HCT116 (cell line): ENCODE data around the gene MYOZ2. TPM values are rescaled to one million over a fixed set of nuclear protein-coding genes. Genes with fewer than 3 reads are reported as not detected.
A peak's percentile ranks its signal among the peaks of the same experiment; 100 is the strongest.

Source experiments
- ATAC-seq: fragments of 200-7000 bp; cut with Tn5 transposase; 2 replicates; pipeline ENCODE4 v1.9.1; 2020; ENCODE audit warnings: mild to moderate bottlenecking, moderate library complexity
- BruUV-seq: library from RNA; stranded (reverse); fragments of 400-500 nt; replicated peaks from 2 replicates; lab custom pipeline; 2021; lab: Mats Ljungman, UMichigan
- CTCF ChIA-PET: fragments of 300-600 bp; sonication (Branson Sonifier 250); formaldehyde crosslinking; loops from one replicate; lab custom pipeline; 2021; ENCODE audit warnings: antibody characterized with exemption; lab: Charles Lee
- POLR2A ChIA-PET: fragments of 300-600, 350-600 bp; sonication (Branson Sonifier 250); formaldehyde crosslinking; loops from one replicate; lab custom pipeline; 2021; ENCODE audit warnings: antibody characterized with exemption; lab: Charles Lee
- RAD21 ChIA-PET, 2 experiments: fragments of 300-600 bp; sonication (Branson Sonifier 250); formaldehyde crosslinking; loops; one replicate each; lab custom pipeline; 2023; ENCODE audit warnings: low total read pairs in 2 of 2; ENCODE audit not compliant: uncharacterized antibody in 2 of 2, unreplicated experiment in 2 of 2, low non-redundant PET in 1 of 2; lab: Charles Lee
- DNase-seq: peaks from one replicate; pipeline ENCODE4 v3.0.0-alpha.2; 2010; ENCODE audit warnings: low read depth, low spot score
- H2AFZ ChIP-seq: fragments of 200-600 bp; shearing (Covaris generic), sonication (generic); 2 replicates; pipeline ENCODE4 v1.6.1; 2017; ENCODE audit warnings: low read depth, mixed run types, mixed read lengths, antibody characterized with exemption, low read length; ENCODE audit not compliant: poor library complexity, severe bottlenecking
- H3K27ac ChIP-seq: 2 replicates; pipeline ENCODE4 v1.5.1; 2012; ENCODE audit warnings: low read depth, low read length
- H3K27me3 ChIP-seq: fragments of 200-600 bp; sonication (generic); 2 replicates; pipeline ENCODE4 v1.6.1; 2016; ENCODE audit warnings: mixed run types, low read length, mixed read lengths; ENCODE audit not compliant: insufficient read depth
- H3K36me3 ChIP-seq, 2 experiments: fragments of 200-500 bp in 1 of 2; fragments of 200-600 bp in 1 of 2; sonication (Bioruptor generic) in 1 of 2; sonication (generic) in 1 of 2; 2 replicates each; pipeline versions ENCODE4 v1.5.1 to v1.6.1; 2014 to 2016; ENCODE audit warnings: low read length in 2 of 2, inconsistent platforms in 1 of 2, mixed read lengths in 1 of 2, mixed run types in 1 of 2; ENCODE audit not compliant: insufficient read depth in 2 of 2, control insufficient read depth in 1 of 2
- H3K4me1 ChIP-seq, 2 experiments: fragments of 200-600 bp in 1 of 2; sonication (generic) in 1 of 2; 2 replicates each; pipeline versions ENCODE4 v1.5.1 to v1.6.1; 2012 to 2017; ENCODE audit warnings: low read length in 2 of 2, inconsistent platforms in 1 of 2, mild to moderate bottlenecking in 1 of 2, mixed read lengths in 1 of 2, mixed run types in 1 of 2, moderate library complexity in 1 of 2; ENCODE audit not compliant: insufficient read depth in 2 of 2, control insufficient read depth in 1 of 2
- H3K4me2 ChIP-seq: fragments of 200-600 bp; sonication (generic); 2 replicates; pipeline ENCODE4 v1.6.1; 2017; ENCODE audit warnings: mixed run types, low read length, mixed read lengths
- H3K4me3 ChIP-seq, 2 experiments: fragments of 200-600 bp in 1 of 2; sonication (generic) in 1 of 2; replicated peaks in 1 of 2; 2 replicates each; pipeline ENCODE4 v1.5.1; 2011 to 2016; ENCODE audit warnings: low read length in 2 of 2, control low read depth in 1 of 2, low read depth in 1 of 2, mild to moderate bottlenecking in 1 of 2, mixed read lengths in 1 of 2, mixed run types in 1 of 2
- H3K79me2 ChIP-seq: fragments of 200-600 bp; sonication (generic); 2 replicates; pipeline ENCODE4 v1.6.1; 2017; ENCODE audit warnings: mild to moderate bottlenecking, mixed run types, low read length, moderate library complexity, mixed read lengths; ENCODE audit not compliant: insufficient read depth
- H3K9ac ChIP-seq: fragments of 200-600 bp; sonication (generic); 2 replicates; pipeline ENCODE4 v1.6.1; 2016; ENCODE audit warnings: low read length, mixed read lengths
- H3K9me2 ChIP-seq: fragments of 200-600 bp; sonication (generic), shearing (Covaris generic); 2 replicates; pipeline ENCODE4 v1.6.1; 2017; ENCODE audit warnings: mixed run types, mild to moderate bottlenecking, moderate library complexity; ENCODE audit not compliant: insufficient read depth
- H3K9me3 ChIP-seq, 2 experiments: fragments of 200-500 bp in 1 of 2; fragments of 200-600 bp in 1 of 2; sonication (Bioruptor generic) in 1 of 2; sonication (generic) in 1 of 2; 2 replicates each; pipeline ENCODE4 v1.6.1; 2014 to 2017; ENCODE audit warnings: low read length in 2 of 2, mixed read lengths in 2 of 2, inconsistent platforms in 1 of 2, low read depth in 1 of 2, mild to moderate bottlenecking in 1 of 2, mixed run types in 1 of 2, moderate library complexity in 1 of 2; ENCODE audit not compliant: control insufficient read depth in 1 of 2, insufficient read depth in 1 of 2
- H4K20me1 ChIP-seq: fragments of 200-600 bp; sonication (generic), shearing (Covaris generic); 2 replicates; pipeline ENCODE4 v1.6.1; 2017; ENCODE audit warnings: mixed run types, mild to moderate bottlenecking, moderate library complexity; ENCODE audit not compliant: insufficient read depth
- ATF3 ChIP-seq: IDR thresholded peaks from 2 replicates; pipeline ENCODE4 v1.6.1; 2012
- CBX3 ChIP-seq: IDR thresholded peaks from 2 replicates; pipeline ENCODE4 v1.6.1; 2012; ENCODE audit warnings: low read depth
- CEBPB ChIP-seq: IDR thresholded peaks from 2 replicates; pipeline ENCODE4 v1.6.1; 2012; ENCODE audit warnings: low read depth
- CTCF ChIP-seq, 3 experiments: fragments of 200-600 bp in 1 of 3; sonication (generic) in 1 of 3; IDR thresholded peaks in 2 of 3; conservative IDR thresholded peaks in 1 of 3; 2 replicates each; pipeline ENCODE4 v1.5.1; 2012 to 2017; ENCODE audit warnings: low read depth in 2 of 3, low read length in 2 of 3, antibody characterized with exemption in 1 of 3, borderline replicate concordance in 1 of 3, control low read depth in 1 of 3, mild to moderate bottlenecking in 1 of 3, mixed read lengths in 1 of 3, mixed run types in 1 of 3, moderate library complexity in 1 of 3; ENCODE audit not compliant: insufficient read depth in 1 of 3
- EGR1 ChIP-seq: IDR thresholded peaks from 2 replicates; pipeline ENCODE4 v1.6.1; 2012; ENCODE audit warnings: low read depth
- ELF1 ChIP-seq: IDR thresholded peaks from 2 replicates; pipeline ENCODE4 v1.6.1; 2012; ENCODE audit warnings: low read depth, borderline replicate concordance
- EZH2 ChIP-seq: fragments of 200-600 bp; sonication (generic); IDR thresholded peaks from 2 replicates; pipeline ENCODE4 v1.6.1; 2017; ENCODE audit warnings: antibody characterized with exemption, mixed run types
- EZH2phosphoT487 ChIP-seq: fragments of 200-600 bp; IDR thresholded peaks from 2 replicates; pipeline ENCODE4 v1.6.1; 2018; ENCODE audit warnings: antibody characterized with exemption, borderline replicate concordance
- FOSL1 ChIP-seq: IDR thresholded peaks from 2 replicates; pipeline ENCODE4 v1.6.1; 2012; ENCODE audit warnings: low read depth
- JUND ChIP-seq: IDR thresholded peaks from 2 replicates; pipeline ENCODE4 v1.6.1; 2012
- MAX ChIP-seq: IDR thresholded peaks from 2 replicates; pipeline ENCODE4 v1.6.1; 2012
- POLR2AphosphoS5 ChIP-seq: IDR thresholded peaks from 2 replicates; pipeline ENCODE4 v1.6.1; 2011; ENCODE audit warnings: mild to moderate bottlenecking, low read depth, low read length, moderate library complexity
- SP1 ChIP-seq: IDR thresholded peaks from 2 replicates; pipeline ENCODE4 v1.6.1; 2012; ENCODE audit warnings: low read depth
- SRF ChIP-seq: IDR thresholded peaks from 2 replicates; pipeline ENCODE4 v1.6.1; 2012; ENCODE audit warnings: low read depth
- TCF7L2 ChIP-seq: IDR thresholded peaks from 2 replicates; pipeline ENCODE4 v1.7.0; 2011; ENCODE audit warnings: borderline replicate concordance, inconsistent platforms; ENCODE audit not compliant: insufficient read depth, insufficient read length; ENCODE audit errors: extremely low read depth
- YY1 ChIP-seq: IDR thresholded peaks from 2 replicates; pipeline ENCODE4 v1.6.1; 2011; ENCODE audit warnings: low read length, low read depth, moderate library complexity, mild to moderate bottlenecking; ENCODE audit not compliant: insufficient replicate concordance; ENCODE audit errors: extremely low read depth
- ZBTB33 ChIP-seq: IDR thresholded peaks from 2 replicates; pipeline ENCODE4 v1.6.1; 2011; ENCODE audit warnings: mild to moderate bottlenecking, low read length, moderate library complexity; ENCODE audit not compliant: insufficient replicate concordance; ENCODE audit errors: extremely low read depth
- ZNF274 ChIP-seq: fragments of 200-500 bp; sonication (Bioruptor generic); IDR thresholded peaks from 2 replicates; pipeline ENCODE4 v1.6.1; 2014; ENCODE audit warnings: mild to moderate bottlenecking, low read depth, low read length, inconsistent platforms
- intact Hi-C: fragments of 100-400 bp; cut with micrococcal nuclease; formaldehyde crosslinking; loops from 2 replicates; pipeline ENCODE4 v1.10.0; 2022
- total RNA-seq: library from RNA; stranded (reverse); gene quantifications from one replicate; pipeline ENCODE4 v1.2.1, GENCODE V29; 2021; ENCODE audit not compliant: unreplicated experiment

The MYOZ2 gene
- total RNA-seq, 1 experiment from 2014 or later = not detected

GRCh38 chr4:119212234-119212963, 76.8 kb downstream of the MYOZ2 start, which contains the start of gene USP53 (continued):
- no peak for TF ChIP-seq CEBPB
- TF ChIP-seq ELF1 = no peak
- no peak for TF ChIP-seq FOSL1
- no peak for TF ChIP-seq ATF3

- no peaks in the 10 kb centered on the region for H3K9me3 ChIP-seq
- no peaks in the 10 kb centered on the region for H3K9me2 ChIP-seq
- peaks cover 0 to 3% of the 10 kb centered on the region in 2 experiments; a peak in 1 of 4 replicates for H3K36me3 ChIP-seq
- ChIA-PET POLR2A (interaction anchor here (0.6 to 3.0 kb wide), 24 partner anchors 8 to 880 kb away, joined by 3 to 22 read pairs (median 4); a partner anchor contains a TSS), CTCF (interaction anchor here (1.3 to 1.6 kb wide), 2 partner anchors 126 to 172 kb away, joined by 10 to 11 read pairs; no protein-coding TSS in a partner anchor), RAD21 (no interaction called here)
- peaks cover 59% of the 10 kb centered on the region for H3K79me2 ChIP-seq
- intact Hi-C loops = loop anchor here (2.0 to 5.0 kb wide), 2 partner anchors 111 to 170 kb away; no protein-coding TSS in a partner anchor
- ATAC-seq (peak; percentile 77), DNase-seq (peak; percentile 89)
- H4K20me1 ChIP-seq = no peaks in the 10 kb centered on the region
- peak overlapping the region; percentile 80 for H3K4me2 ChIP-seq
- BruUV-seq = TSS peak; percentile 57
- no peak overlapping the region for H2AFZ ChIP-seq
- no peaks in the 10 kb centered on the region for H3K27me3 ChIP-seq
- H3K4me1 ChIP-seq = peaks cover 11 to 35% of the 10 kb centered on the region in 2 experiments
- peak overlapping the region; percentile 67 to 77 for H3K4me3 ChIP-seq
- H3K9ac ChIP-seq = peak overlapping the region; percentile 84
- H3K27ac ChIP-seq = peak overlapping the region; percentile 87
- TF ChIP-seq EZH2 = no peak
- TF ChIP-seq ZNF274 = no peak
- no peak for TF ChIP-seq CBX3
- TF ChIP-seq EGR1 = no peak
- peak; percentile 52 for TF ChIP-seq ZBTB33
- TF ChIP-seq EZH2phosphoT487 = no peak
- no peak for TF ChIP-seq JUND
- no peak for TF ChIP-seq MAX
- no peak for TF ChIP-seq SRF
- peak; percentile 74 for TF ChIP-seq POLR2AphosphoS5
- TF ChIP-seq YY1 = peak; percentile 45
- no peak for TF ChIP-seq ATF3
- TF ChIP-seq ELF1 = no peak
- TF ChIP-seq CEBPB = no peak
- TF ChIP-seq SP1 = no peak
- TF ChIP-seq CTCF (IDR thresholded peaks at IDR 0.05 in 2 of 3, conservative IDR thresholded peaks at IDR 0.05 in 1 of 3; ENCODE audit: borderline replicate concordance in 1 of 3, insufficient read depth in 1 of 3, low read depth in 2 of 3, low read length in 2 of 3) = peak in 2 of 3 experiments; percentile 30 to 33; a peak in 3 of 6 replicates
- peak; percentile 46 for TF ChIP-seq TCF7L2
- no peak for TF ChIP-seq FOSL1
Measured at GRCh38 chr4:119212964-119213606, 77.5 kb downstream of the MYOZ2 start.
